ENCODE results near the gene SUSD6.

SUSD6 gene

DNA sequence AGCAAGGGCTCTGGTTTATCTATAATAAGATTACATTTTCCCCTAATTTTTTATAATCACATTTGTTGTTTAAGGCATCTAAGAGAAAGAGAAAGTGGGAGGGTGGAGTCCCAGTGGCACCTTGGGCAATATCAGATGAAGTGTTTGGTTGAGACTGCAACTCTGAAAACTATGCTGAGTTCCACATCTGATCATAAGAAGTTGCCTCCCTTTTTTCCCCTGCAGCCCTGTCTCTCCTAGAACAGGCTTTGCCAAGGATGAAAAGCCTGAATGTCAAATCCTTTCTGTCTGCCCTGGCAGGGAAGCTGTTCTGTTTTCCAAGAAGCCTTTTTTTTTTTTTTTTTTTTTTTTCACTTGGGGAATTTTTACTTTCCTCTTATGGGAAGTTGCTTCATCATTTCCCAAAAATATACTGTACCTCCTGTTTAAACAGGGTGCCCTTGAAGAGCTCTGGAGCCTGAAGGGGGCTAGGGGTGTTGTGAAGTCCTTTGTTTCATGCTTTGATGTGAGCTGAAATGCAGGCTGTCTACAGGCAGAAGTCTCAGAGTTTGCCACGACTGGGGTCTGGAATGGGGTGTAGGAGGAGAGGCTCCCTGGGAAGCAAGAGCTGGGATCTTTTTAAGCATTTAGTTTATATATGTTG is 71.3 kb downstream of the SUSD6 start:
- H3K27ac ChIP-seq (replicated peaks), result no peak overlapping the region
- H3K27me3 ChIP-seq (ENCODE audit: insufficient read depth, poor library complexity, severe bottlenecking), result no peaks in the 10 kb centered on the region
- TF ChIP-seq GABPA (IDR thresholded peaks at IDR 0.05; ENCODE audit: low read depth) (no peak), POLR2AphosphoS5 (IDR thresholded peaks at IDR 0.05; ENCODE audit: low read depth) (no peak), SPI1 (IDR thresholded peaks at IDR 0.05; ENCODE audit: borderline replicate concordance, low read depth) (no peak)
- TF ChIP-seq, protein P1, sequence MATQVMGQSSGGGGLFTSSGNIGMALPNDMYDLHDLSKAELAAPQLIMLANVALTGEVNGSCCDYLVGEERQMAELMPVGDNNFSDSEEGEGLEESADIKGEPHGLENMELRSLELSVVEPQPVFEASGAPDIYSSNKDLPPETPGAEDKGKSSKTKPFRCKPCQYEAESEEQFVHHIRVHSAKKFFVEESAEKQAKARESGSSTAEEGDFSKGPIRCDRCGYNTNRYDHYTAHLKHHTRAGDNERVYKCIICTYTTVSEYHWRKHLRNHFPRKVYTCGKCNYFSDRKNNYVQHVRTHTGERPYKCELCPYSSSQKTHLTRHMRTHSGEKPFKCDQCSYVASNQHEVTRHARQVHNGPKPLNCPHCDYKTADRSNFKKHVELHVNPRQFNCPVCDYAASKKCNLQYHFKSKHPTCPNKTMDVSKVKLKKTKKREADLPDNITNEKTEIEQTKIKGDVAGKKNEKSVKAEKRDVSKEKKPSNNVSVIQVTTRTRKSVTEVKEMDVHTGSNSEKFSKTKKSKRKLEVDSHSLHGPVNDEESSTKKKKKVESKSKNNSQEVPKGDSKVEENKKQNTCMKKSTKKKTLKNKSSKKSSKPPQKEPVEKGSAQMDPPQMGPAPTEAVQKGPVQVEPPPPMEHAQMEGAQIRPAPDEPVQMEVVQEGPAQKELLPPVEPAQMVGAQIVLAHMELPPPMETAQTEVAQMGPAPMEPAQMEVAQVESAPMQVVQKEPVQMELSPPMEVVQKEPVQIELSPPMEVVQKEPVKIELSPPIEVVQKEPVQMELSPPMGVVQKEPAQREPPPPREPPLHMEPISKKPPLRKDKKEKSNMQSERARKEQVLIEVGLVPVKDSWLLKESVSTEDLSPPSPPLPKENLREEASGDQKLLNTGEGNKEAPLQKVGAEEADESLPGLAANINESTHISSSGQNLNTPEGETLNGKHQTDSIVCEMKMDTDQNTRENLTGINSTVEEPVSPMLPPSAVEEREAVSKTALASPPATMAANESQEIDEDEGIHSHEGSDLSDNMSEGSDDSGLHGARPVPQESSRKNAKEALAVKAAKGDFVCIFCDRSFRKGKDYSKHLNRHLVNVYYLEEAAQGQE (IDR thresholded peaks at IDR 0.05; ENCODE audit: insufficient replicate concordance, low read depth), result no peak
- TF ChIP-seq, protein P2, sequence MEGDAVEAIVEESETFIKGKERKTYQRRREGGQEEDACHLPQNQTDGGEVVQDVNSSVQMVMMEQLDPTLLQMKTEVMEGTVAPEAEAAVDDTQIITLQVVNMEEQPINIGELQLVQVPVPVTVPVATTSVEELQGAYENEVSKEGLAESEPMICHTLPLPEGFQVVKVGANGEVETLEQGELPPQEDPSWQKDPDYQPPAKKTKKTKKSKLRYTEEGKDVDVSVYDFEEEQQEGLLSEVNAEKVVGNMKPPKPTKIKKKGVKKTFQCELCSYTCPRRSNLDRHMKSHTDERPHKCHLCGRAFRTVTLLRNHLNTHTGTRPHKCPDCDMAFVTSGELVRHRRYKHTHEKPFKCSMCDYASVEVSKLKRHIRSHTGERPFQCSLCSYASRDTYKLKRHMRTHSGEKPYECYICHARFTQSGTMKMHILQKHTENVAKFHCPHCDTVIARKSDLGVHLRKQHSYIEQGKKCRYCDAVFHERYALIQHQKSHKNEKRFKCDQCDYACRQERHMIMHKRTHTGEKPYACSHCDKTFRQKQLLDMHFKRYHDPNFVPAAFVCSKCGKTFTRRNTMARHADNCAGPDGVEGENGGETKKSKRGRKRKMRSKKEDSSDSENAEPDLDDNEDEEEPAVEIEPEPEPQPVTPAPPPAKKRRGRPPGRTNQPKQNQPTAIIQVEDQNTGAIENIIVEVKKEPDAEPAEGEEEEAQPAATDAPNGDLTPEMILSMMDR (IDR thresholded peaks at IDR 0.05; ENCODE audit: insufficient read depth, low read length), result no peak
- H3K4me3 ChIP-seq (replicated peaks; ENCODE audit: insufficient read depth, low read length), result no peak overlapping the region
- DNase-seq (ENCODE audit: low read depth in 1 of 2, low spot score in 1 of 2), result no peak

DNA sequence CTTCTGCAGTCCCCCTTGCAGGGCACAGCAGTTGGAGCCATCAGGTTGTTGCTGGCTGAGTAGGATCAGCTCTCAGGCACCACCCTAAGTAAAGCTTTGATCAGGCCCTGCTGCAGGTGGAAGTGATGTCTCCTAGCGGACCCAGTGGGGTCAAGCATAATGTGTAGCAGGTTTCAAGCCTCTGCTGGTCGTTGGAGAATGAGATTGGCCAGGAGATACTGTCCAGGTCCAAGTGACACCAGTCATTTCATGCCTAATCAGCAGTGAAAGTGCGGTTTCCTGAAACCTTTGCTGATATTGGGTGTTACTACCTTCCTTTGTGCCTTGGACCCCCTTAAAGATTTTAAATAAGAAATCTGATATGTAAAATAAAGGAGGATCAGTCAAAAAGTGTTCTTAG is 72.6 kb downstream of the SUSD6 start:
- no peak overlapping the region for H3K4me3 ChIP-seq (replicated peaks; ENCODE audit: insufficient read depth, low read length)
- no peak for DNase-seq (ENCODE audit: low read depth in 1 of 2, low spot score in 1 of 2)
- no peak for TF ChIP-seq POLR2AphosphoS5 (IDR thresholded peaks at IDR 0.05; ENCODE audit: low read depth)
- TF ChIP-seq GABPA (IDR thresholded peaks at IDR 0.05; ENCODE audit: low read depth), result no peak
- TF ChIP-seq SPI1 (IDR thresholded peaks at IDR 0.05; ENCODE audit: borderline replicate concordance, low read depth), result no peak

DNA sequence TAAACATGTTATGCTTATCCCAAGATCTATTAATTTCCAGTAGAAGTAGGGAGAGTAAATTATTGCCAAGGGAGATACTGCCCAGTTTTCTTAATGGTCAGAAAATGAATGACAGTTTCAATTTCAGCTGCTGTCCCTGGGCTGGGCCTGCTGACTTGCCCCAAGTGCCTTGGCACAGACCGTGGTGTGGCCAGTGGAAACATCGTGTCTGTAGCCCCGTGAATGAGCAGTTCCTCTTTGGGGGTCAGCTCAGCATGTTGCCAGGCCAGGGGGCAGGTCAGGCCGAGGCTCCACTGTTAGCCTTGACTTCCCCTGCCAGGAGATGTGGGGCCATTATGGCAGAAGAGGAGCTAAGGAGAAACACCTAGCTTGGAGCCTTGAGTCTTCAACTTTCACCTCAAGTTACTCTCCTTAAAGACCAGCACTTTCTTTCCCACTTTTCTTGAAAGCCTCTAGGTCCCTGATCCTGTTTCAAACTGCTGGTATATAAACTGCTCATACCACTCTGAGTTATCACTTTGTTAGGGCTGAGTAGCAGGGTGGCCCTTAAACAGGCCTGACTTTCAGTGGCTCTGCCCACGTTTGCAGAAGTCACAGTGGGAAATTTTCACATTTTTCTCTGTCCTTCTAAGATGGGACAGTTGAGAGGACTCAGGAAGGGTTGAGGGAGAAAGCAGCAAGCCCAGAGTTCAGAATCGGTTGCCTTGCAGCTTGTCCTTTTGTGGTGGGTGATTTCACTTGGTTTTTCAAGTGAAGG is 73.2 kb downstream of the SUSD6 start:
- DNase-seq (ENCODE audit: low read depth in 1 of 2, low spot score in 1 of 2), result no peak
- TF ChIP-seq GABPA (IDR thresholded peaks at IDR 0.05; ENCODE audit: low read depth) (no peak), POLR2AphosphoS5 (IDR thresholded peaks at IDR 0.05; ENCODE audit: low read depth) (no peak)
- TF ChIP-seq, protein P1 (IDR thresholded peaks at IDR 0.05; ENCODE audit: insufficient replicate concordance, low read depth), result no peak
- TF ChIP-seq, protein P2 (IDR thresholded peaks at IDR 0.05; ENCODE audit: insufficient read depth, low read length), result no peak
- no peaks in the 10 kb centered on the region for H3K27me3 ChIP-seq (ENCODE audit: insufficient read depth, poor library complexity, severe bottlenecking)
- no peak overlapping the region for H3K27ac ChIP-seq (replicated peaks)
- H3K4me3 ChIP-seq (replicated peaks; ENCODE audit: insufficient read depth, low read length), result no peak overlapping the region

More for the DNA sequence above, 72.6 kb downstream of the SUSD6 start:
- Histone ChIP-seq H3K27ac (replicated peaks) (no peak overlapping the region), H3K27me3 (ENCODE audit: insufficient read depth, poor library complexity, severe bottlenecking) (no peaks in the 10 kb centered on the region)

DNA sequence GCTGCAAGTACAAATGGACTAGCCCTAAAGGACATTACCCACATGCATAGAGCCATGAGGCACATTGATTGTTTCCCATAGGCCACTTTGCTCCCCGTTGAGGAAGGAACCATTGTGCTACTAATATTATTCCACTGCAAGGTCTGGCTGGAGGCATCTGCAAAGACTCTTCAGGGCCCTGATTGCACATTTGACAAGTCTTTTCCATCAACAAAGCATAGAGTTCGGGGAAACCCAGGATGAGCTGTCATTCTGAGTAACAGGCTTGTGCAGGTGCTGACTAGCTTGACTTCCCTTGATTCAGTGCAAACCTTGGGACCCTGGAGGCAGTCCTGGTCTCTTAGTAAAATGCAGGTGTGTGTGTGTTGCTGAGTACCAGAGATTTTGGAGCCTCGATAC is 73.8 kb downstream of the SUSD6 start:
- TF ChIP-seq, protein P1 (IDR thresholded peaks at IDR 0.05; ENCODE audit: insufficient replicate concordance, low read depth), result no peak
- TF ChIP-seq POLR2AphosphoS5 (IDR thresholded peaks at IDR 0.05; ENCODE audit: low read depth) (no peak), GABPA (IDR thresholded peaks at IDR 0.05; ENCODE audit: low read depth) (no peak), SPI1 (IDR thresholded peaks at IDR 0.05; ENCODE audit: borderline replicate concordance, low read depth) (no peak)
- TF ChIP-seq, protein P2 (IDR thresholded peaks at IDR 0.05; ENCODE audit: insufficient read depth, low read length), result no peak
- H3K27ac ChIP-seq (replicated peaks), result no peak overlapping the region
- DNase-seq (ENCODE audit: low read depth in 1 of 2, low spot score in 1 of 2), result no peak
- H3K4me3 ChIP-seq (replicated peaks; ENCODE audit: insufficient read depth, low read length), result no peak overlapping the region
- H3K27me3 ChIP-seq (ENCODE audit: insufficient read depth, poor library complexity, severe bottlenecking), result no peaks in the 10 kb centered on the region
